HG03571 (cell line): ENCODE data around the gene TMEM220.
"Not testable (repeated sequence)": the region's sequence is repeated elsewhere in the genome, so short reads cannot be mapped to it uniquely, and the experiment has no call there.

Experiments
- ATAC-seq: cut with Tn5 transposase; IDR thresholded peaks from one replicate; pipeline ENCODE4 v1.9.1; 2021; ENCODE audit not compliant: unreplicated experiment

The TMEM220 gene

DNA sequence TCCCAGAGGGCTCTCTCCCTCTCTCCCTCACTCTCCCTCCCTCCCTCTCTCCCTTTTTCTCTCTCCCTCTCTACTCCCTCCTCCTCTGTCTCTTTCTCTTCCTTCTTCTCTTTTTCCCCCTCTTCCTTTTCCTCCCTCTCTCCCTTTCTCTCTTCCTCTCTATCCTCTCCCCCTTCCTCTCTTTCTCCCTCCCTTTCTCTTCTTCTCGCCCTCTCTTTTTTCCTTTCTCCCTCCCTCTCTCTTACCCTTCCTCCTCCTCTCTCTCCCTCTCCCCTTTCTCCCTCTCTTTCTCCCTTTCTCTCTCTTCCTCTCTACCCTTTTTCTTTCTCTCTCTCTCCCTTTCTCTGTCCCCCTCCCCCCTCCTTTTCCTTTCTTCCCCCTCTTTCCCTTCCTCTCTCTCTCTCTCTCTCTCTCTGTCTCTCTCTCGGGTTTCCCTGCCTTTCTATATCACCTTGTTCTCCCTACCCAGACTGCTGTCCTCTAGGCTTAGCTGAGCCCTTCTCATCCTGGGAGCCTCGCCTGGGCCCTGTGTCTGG is 25.8 kb upstream of the TMEM220 start:
- no peak for ATAC-seq

DNA sequence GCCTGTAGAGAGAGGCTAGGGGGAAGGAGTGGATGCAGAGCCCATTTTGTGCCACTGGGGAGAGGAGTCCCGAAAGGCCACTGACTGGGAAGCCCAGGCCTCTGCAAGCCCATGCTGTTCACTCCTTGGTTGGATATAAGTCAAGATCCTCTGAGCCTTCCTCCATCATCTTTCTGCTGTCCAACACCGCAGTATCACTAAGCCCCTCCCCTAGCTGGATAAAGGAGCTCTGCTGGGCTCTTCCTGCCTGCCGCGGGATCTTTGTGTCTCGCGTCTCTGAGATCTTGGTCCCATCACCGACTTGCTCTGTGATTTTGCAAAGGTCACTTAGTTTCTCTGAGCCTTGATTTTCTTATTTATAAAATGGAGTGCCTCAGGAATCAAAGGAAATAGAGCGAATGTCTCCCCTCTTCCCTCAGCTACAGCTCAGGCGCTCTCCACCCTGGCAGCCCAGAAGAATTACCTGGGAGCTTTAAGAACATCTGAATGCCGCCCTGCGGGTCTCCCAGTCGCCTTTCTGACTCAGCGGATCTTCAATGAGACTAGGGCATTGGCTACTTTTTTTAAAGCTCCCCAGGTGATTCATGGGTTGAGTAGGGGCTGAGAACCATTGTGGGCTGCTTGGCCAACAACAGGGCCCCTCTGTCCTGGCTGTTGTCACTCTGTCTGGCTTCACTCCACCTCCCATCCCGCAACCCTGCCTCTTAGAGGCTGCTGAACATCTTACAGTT is 25.2 kb upstream of the TMEM220 start:
- no peak for ATAC-seq

- no peak for ATAC-seq
These were observed 24.3 kb upstream of the TMEM220 start for GRCh38 chr17:10754109-10754508.

DNA sequence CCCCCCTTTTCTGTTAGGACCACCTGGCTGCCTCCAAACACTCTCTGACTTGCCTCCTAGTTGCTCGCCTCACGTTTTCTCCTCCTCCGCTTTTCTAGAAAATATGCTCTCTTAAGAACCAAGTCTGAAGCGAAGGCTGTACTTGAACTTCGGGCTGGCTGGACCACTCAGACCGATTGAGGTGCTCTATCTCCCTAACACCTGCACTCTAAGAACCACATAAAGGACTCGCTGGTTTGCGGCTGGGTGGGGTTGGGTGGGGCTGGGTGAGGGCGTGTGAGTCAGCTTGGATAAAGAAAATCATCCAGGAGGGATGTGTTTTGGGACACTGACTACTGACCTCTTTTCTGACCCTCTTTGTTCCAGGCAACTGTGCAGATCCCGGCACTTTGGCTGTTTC is 22.9 kb upstream of the TMEM220 start:
- ATAC-seq, result no peak

GRCh38 chr17:10751563-10751962 is 21.7 kb upstream of the TMEM220 start:
- no peak for ATAC-seq

DNA sequence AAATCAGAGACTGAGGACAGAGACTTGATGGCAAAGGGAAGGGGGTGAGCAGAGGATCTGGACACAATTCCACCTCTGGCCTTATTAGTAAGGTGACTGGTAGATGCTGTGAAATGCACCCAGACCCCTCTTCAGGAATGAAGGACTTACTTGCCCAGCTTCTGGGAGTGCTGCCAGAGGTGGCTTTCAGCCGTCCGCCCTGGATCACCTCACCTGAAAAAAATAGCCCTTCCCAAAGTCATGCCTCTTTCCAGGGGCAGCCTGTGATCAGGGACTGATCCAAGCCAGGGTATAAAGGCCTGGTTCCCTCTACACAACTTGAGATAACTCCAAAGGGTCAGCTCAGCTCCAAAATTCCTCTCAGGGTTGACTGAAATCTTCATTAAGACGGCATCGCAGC is 20.4 kb upstream of the TMEM220 start:
- ATAC-seq, result no peak

- no peak for ATAC-seq
These were observed 18.8 kb upstream of the TMEM220 start for GRCh38 chr17:10748531-10749181.

GRCh38 chr17:10745231-10745630 is 15.4 kb upstream of the TMEM220 start:
- no peak for ATAC-seq

- no peak for ATAC-seq
These were observed 14.7 kb upstream of the TMEM220 start for GRCh38 chr17:10744501-10745000.

- ATAC-seq, result no peak
These were observed 13.6 kb upstream of the TMEM220 start for GRCh38 chr17:10743316-10744009.

- ATAC-seq, result no peak
These were observed 12.6 kb upstream of the TMEM220 start for GRCh38 chr17:10742431-10742830.

DNA sequence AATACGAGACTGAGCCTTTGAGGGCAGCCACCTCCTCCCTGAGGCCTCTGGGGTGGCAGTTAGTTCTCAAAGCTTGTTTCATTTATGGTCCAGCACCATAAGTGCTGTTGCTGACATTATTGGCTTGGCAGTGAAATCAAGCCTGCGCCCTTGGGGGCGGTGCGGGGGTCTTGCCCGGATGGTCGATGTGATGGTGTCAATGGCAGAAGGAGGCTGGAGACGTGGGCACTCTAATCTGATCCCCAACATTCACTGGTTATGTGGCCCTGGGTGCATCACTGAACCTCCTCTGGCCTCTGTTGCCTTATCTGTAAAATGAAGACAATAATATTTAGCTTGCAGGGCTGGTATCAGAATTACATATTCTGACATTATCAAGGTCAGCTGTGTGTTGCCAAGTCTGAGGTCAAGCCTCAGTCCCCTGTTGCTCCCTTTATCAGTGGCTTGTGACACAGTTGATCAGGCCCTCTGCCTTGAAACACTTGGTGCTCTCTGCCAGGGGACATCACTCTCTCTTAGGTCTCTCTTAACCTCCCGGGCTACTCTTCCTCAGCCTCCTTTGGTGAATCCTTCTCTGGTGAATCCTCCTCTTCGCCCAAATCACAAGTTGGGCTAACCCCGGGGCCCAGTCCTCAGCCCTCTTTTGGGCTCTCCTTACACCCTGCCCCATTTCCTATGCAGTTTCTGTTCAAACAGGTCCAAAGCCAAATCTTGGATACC is 11.8 kb upstream of the TMEM220 start:
- no peak for ATAC-seq

DNA sequence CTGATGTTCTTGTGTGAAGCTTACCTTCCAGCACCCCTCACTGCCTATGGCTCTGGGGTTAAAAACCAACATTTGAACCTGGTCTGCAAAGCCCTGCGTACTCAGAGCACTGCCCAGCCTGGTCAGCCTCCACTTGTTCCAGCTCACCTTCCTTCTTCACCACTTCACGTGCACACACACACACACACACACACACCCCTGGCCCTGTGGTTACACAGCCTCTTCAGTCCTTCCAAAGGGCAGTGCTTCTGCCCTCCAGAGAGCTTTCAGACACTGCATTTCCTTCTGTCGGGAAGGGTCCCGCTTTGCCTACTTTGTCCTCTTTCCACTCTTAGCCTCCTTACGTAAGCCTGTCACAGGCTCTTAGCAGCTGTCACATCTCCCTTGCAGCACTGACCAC is 9.6 kb upstream of the TMEM220 start:
- ATAC-seq, result no peak

GRCh38 chr17:10738521-10739258 is 8.9 kb upstream of the TMEM220 start:
- no peak for ATAC-seq

- no peak for ATAC-seq
These were observed 7.9 kb upstream of the TMEM220 start for GRCh38 chr17:10737736-10738135.

GRCh38 chr17:10737168-10737622 is 7.4 kb upstream of the TMEM220 start:
- no peak for ATAC-seq

GRCh38 chr17:10735821-10736220 is 6.0 kb upstream of the TMEM220 start:
- ATAC-seq, result no peak

DNA sequence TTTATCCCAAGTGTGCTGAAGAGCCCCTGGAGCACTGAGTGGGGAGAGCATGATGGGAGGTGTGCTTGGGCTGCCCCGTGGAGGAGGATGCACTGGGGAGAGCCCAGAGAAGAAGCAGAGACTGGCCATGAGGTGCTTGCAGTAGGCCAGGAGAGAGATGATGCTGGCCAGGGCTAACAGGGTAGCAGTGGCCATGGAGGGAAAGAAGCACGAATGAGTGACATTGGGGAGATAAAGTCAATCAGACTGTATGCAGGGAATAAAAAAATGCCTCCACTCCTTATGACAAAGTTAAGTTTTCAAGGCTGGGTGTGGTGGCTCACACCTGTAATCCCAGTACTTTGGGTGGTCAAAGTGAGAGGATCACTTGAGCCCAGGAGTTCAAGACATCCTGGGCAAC is 5.4 kb upstream of the TMEM220 start:
- ATAC-seq, result no peak

DNA sequence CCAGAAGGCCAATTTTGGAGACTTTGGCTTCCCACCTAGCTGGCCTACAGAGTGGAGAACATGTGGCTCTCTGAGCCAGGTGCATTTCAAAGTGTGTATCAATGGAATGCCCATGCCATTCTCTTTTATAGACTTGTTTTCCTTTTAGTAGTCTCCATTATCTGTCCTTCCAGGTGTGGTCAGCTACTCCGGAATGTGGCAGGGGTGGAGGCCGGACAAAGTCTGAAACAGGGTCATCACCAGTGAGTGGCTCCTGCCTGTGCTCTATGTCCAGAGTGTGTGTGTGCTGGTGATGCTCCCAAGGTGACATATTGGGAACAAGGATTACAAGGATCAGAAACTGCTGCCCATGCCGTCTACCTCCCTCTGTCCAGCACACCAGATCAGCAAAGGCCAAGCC is 3.8 kb upstream of the TMEM220 start:
- no peak for ATAC-seq

DNA sequence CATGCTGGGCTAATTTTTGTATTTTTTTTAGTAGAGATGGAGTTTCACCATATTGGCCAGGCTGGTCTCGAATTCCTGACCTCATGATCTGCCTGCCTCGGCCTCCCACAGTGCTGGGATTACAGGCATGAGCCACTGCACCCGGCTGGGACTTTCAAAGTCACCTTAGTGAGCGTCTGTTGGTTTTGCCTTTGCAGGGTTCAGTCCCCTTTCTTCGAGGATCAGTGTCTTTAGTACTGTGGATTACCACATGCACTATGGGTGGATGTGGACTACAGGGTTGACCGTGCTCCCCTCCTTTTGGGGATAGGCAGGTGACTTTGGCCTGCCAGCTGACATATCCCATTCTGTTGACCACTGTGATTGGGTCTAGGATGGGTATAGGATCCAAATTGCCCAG is 2.3 kb upstream of the TMEM220 start:
- ATAC-seq, result not testable (repeated sequence)
